Omental fat pad (tissue), 4 donors: Measurements from ENCODE around the gene PGA3. TPM values are rescaled to one million over a fixed set of nuclear protein-coding genes. Genes with fewer than 3 reads are reported as not detected.
"Not testable (repeated sequence)": the region's sequence is repeated elsewhere in the genome, so short reads cannot be mapped to it uniquely, and the experiment has no call there.

ENCODE experiments used
- ATAC-seq: fragments of 150-250 bp; one replicate; pipeline ENCODE4 v1.9.1; 2016; ENCODE audit warnings: mild to moderate bottlenecking, moderate library complexity; ENCODE audit not compliant: low FRiP score
- DNase-seq: peaks from one replicate; pipeline ENCODE4 v3.0.0-alpha.2; 2019; ENCODE audit warnings: low spot score
- total RNA-seq, 4 donors: library from RNA; depleted of rRNA; stranded (reverse); fragments of >200 nt; gene quantifications; one replicate each; pipeline ENCODE4 v1.1.0, GENCODE V29; 2016

Gene PGA3
- total RNA-seq, 4 donors from 2014 or later, result 2.5 to 96.7 (median 7.6) TPM

DNA sequence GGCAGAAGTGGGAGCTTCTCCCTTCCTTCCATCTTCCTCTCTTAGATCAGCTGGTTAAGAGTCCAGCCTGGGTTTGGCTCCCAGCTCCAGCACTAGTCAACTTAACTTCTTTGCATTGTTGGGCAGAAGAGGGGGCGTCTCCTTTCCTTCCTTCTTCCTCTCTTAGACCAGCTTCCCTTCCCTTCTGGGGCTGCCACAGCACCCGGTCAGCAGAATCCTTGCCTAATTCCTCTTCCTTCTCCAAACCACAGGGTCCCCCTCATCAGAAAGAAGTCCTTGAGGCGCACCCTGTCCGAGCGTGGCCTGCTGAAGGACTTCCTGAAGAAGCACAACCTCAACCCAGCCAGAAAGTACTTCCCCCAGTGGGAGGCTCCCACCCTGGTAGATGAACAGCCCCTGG lies 19.4 kb downstream of the PGA3 start:
- DNase-seq, ATAC-seq: not testable (repeated sequence)

DNA sequence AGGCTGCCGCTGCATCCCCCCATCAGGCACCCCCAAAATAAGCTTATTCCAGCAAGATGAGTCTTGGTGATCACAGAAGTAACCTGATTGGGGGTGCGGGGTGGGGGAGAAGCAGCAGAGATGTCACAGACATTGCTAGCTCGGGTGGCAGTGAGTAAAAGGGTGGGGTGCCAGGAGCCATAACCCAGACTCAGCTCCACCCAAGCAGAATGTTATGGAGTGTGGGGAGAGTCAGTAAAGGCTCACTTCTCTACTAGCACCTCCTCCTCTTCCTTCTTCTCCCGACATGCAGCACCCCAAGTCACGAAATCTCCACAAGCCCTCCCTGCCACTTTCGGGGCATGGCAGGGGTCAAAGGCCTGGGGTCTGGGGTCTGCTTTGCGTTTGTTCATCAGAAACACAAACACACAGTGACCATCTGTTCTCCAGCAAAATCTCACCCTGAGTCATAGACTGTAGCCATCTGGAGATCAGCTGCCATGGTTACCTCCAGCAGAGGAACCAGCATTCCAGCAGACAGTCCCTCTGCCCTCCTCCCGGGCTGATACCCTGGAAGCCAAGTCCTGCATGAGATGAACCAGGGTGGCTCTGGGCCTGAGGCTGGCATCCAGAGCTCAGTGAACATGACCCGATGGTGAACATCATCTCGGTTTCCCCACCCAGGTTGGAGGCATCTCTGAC lies 23.3 kb downstream of the PGA3 start:
- not testable (repeated sequence) for ATAC-seq, DNase-seq

DNA sequence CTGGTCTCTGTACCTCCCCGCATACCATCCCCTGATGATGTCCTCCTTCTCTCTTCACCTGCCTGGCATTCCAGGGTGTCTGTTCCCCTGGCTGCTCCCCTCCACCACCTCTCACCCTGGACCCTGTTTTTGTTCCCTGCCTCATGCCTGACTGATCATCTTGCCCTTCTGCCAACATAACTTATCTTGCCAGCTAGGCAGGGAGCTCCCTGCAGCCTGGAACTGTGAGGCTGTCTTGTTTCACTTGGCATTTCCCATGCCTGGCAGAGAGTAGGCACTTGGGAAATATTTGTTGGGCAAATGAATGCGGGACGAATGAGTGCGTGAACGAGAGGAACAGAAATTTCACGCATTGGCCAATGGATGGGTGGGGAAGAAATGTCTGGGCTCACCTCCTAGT lies 26.1 kb downstream of the PGA3 start:
- not testable (repeated sequence) for DNase-seq, ATAC-seq

DNA sequence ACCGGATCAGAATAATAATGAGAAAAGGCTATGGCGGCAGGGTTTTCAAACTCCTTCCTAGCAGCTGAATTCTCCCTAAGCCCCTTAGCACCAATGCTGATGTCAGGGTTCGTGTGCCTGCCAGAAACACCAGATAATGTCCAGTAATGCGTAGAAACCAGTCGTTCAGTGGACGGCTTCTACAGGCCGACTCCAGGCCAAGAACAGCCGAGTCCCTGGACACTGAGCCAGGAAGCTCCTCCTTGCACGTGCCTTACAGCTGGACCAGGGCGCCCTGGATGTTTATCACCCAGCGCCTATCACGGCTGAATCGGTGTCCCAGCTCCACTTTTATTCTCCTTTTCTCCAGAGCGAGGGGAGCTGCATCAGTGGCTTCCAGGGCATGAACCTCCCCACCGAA lies 27.7 kb downstream of the PGA3 start:
- ATAC-seq, DNase-seq: not testable (repeated sequence)

DNA sequence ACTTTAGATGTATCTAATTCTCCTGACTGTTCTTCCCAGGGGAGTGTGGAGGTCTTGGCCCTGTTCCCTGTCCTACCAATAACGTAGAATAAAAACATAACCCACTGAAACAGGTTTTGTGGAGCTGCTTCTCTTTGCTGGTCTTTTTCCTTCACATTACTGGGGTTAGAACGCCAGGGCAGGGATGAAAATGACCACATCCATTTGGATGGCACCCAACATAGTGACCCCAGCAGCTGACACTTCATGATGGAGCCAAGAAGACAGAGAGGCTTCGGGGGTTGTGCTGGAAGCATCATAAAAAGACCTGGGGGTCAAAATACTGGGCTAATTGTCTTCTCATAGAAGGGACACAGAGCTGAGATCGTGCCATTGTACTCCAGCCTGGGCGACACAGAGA lies 28.3 kb downstream of the PGA3 start:
- DNase-seq, ATAC-seq: not testable (repeated sequence)

DNA sequence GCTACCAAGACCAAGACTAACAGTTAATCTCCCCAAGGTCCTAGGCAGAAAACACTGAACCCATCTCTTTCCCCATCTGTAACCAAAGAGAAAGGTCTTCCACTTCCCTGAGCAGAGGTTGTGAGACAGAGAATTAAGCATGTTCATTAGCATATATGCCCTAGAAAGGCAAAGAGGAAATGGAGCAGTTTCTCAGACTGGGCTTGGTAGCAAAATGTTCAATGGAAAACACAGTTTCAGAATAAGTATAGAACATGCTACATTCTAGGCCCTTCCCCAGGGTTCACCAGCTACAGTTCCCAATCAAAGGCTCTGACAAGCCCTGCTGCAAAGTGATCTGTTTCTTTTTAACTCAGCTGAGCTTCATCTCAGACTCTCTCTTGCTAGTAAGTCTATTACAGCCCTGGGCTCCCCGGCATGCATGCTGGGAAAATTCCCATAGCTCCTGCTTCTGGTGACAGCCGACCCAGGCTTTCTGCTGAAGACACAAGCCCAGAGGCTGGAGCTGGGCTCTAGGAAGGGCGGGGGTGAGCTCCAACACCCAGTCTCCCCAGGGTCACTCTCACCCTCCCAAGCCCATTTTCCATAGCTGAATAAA lies 29.3 kb downstream of the PGA3 start:
- DNase-seq, ATAC-seq: not testable (repeated sequence)

DNA sequence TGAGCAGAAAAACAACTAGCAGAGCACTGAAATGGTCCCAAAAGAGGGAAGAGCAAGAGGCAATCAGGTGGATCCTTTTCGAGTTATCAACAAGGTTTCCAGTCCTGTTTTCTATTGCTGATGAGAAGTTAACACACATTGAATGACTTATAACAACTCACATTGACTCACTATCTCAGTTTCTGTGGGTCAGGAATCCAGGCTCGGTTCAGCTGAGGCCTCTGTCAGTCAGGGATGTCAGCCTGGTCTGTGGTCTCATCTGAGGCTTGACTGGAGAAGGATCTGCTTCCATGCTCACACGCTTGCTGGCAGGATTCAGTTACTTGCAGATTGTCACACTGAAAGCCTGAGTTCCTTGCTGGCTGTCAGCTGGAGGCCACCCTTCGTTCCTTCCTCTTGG lies 33.8 kb downstream of the PGA3 start:
- not testable (repeated sequence) for ATAC-seq, DNase-seq

DNA sequence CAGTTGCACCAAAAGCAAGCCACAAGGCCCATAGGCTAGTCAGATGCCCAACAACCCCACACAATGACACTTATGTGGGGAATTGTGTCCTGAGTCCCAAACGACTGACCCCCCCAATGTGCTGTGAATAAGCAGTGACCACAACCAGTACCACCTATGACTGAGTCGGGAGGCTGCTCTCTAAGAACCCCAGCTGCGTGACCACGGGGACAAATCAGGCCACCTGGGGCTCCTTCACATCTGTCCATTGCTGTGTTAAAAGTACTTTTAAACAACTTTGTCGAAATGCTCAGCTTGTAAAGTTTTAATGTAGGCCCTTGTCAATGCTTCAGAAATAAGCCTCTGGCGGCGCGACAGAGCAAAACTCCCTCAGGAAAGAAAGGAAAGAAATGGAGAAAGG lies 37.0 kb downstream of the PGA3 start:
- DNase-seq, ATAC-seq: not testable (repeated sequence)

DNA sequence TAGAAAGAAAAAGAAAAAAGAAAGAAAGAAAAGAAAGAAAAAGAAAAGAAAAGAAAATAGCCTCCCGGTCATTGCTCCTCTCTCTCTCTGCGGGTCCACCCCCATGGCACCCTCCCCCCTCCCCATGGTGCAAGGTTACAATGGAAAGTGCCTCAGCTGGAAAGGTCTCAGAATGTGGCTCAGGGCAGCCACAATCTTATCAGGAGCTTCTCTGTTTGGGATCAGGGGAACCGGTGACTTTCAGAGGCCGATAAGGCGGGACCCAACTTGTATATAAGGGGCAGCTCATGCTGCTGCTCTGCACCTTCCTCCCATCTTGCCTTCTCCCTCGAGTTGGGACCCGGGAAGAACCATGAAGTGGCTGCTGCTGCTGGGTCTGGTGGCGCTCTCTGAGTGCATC lies 37.6 kb downstream of the PGA3 start, which contains the start of gene PGA5:
TSS of gene PGA5 (plus strand) at position 301 of the 400 bp plus-strand sequence. CDS start at position 353, 52 bp downstream.
- not testable (repeated sequence) for ATAC-seq, DNase-seq

DNA sequence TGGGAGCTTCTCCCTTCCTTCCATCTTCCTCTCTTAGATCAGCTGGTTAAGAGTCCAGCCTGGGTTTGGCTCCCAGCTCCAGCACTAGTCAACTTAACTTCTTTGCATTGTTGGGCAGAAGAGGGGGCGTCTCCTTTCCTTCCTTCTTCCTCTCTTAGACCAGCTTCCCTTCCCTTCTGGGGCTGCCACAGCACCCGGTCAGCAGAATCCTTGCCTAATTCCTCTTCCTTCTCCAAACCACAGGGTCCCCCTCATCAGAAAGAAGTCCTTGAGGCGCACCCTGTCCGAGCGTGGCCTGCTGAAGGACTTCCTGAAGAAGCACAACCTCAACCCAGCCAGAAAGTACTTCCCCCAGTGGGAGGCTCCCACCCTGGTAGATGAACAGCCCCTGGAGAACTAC lies 38.2 kb downstream of the PGA3 start:
- not testable (repeated sequence) for ATAC-seq, DNase-seq

DNA sequence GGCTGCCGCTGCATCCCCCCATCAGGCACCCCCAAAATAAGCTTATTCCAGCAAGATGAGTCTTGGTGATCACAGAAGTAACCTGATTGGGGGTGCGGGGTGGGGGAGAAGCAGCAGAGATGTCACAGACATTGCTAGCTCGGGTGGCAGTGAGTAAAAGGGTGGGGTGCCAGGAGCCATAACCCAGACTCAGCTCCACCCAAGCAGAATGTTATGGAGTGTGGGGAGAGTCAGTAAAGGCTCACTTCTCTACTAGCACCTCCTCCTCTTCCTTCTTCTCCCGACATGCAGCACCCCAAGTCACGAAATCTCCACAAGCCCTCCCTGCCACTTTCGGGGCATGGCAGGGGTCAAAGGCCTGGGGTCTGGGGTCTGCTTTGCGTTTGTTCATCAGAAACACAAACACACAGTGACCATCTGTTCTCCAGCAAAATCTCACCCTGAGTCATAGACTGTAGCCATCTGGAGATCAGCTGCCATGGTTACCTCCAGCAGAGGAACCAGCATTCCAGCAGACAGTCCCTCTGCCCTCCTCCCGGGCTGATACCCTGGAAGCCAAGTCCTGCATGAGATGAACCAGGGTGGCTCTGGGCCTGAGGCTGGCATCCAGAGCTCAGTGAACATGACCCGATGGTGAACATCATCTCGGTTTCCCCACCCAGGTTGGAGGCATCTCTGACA lies 42.1 kb downstream of the PGA3 start:
- DNase-seq, result not testable (repeated sequence)
- ATAC-seq, result peak; percentile 7

DNA sequence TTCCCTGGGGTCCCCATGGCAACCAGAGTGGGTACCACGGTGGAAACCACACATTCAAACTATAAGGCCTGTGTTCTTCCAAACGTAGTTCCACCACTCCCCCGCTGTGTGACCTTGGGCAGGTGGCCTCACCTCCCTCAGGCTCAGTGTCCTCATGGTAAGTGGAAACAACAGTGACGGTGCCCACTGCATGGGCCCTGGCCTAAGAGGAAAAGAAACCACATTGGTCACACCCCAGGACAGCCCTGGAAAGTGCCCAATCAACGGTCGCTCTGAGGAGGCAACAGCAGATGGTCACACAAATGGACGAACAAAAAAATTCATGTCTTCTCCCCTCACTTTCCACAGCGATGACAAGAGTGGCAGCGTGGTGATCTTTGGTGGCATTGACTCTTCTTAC lies 44.8 kb downstream of the PGA3 start:
- not testable (repeated sequence) for ATAC-seq, DNase-seq

DNA sequence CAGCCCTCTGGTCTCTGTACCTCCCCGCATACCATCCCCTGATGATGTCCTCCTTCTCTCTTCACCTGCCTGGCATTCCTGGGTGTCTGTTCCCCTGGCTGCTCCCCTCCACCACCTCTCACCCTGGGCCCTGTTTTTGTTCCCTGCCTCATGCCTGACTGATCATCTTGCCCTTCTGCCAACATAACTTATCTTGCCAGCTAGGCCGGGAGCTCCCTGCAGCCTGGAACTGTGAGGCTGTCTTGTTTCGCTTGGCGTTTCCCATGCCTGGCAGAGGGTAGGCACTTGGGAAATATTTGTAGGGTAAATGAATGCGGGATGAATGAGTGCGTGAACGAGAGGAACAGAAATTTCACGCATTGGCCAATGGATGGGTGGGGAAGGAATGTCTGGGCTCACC lies 45.9 kb downstream of the PGA3 start:
- not testable (repeated sequence) for DNase-seq, ATAC-seq

DNA sequence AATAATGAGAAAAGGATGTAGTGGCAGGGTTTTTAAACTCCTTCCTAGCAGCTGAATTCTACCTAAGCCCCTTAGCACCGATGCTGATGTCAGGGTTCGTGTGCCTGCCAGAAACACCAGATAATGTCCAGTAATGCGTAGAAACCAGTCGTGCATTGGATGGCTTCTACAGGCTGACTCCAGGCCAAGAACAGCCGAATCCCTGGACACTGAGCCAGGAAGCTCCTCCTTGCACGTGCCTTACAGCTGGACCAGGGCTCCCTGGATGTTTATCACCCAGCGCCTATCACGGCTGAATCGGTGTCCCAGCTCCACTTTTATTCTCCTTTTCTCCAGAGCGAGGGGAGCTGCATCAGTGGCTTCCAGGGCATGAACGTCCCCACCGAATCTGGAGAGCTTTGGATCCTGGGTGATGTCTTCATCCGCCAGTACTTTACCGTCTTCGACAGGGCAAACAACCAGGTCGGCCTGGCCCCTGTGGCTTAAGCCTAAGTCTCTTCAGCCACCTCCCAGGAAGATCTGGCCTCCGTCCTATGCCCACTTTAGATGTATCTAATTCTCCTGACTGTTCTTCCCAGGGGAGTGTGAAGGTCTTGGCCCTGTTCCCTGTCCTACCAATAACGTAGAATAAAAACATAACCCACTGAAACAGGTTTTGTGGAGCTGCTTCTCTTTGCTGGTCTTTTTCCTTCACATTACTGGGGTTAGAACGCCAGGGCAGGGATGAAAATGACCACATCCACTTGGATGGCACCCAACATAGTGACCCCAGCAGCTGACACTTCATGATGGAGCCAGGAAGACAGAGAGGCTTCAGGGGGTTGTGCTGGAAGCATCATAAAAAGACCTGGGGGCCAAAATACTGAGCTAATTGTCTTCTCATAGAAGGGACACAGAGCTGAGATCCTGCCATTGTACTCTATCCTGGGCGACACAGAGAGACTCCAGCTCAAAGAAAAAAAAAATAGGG lies 47.8 kb downstream of the PGA3 start:
- ATAC-seq, DNase-seq: not testable (repeated sequence)

DNA sequence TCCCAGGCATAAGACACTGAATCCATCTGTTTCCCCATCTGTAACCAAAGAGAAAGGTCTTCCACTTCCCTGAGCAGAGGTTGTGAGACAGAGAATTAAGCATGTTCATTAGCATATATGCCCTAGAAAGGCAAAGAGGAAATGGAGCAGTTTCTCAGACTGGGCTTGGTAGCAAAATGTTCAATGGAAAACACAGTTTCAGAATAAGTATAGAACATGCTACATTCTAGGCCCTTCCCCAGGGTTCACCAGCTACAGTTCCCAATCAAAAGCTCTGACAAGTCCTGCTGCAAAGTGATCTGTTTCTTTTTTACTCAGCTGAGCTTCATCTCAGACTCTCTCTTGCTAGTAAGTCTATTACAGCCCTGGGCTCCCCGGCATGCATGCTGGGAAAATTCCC lies 49.0 kb downstream of the PGA3 start:
- not testable (repeated sequence) for DNase-seq, ATAC-seq
